GM12878 (cell line): ENCODE results near the gene PRDM16. TPM values are rescaled to one million over a fixed set of nuclear protein-coding genes. Genes with fewer than 3 reads are reported as not detected.

Experiments
- ATAC-seq: fragments of 200-7000 bp; cut with Tn5 transposase; 3 replicates; pipeline ENCODE4 v1.9.1; 2020; ENCODE audit warnings: mild to moderate bottlenecking, moderate library complexity
- BruUV-seq: library from RNA; stranded (reverse); fragments of 400-500 nt; replicated peaks from 2 replicates; lab custom pipeline; 2021; lab: Mats Ljungman, UMichigan
- CTCF ChIA-PET: fragments of 300-600 bp; sonication (Branson Sonifier 250); formaldehyde crosslinking; extraction: SDS; loops from one replicate; lab custom pipeline; 2021; ENCODE audit warnings: inconsistent platforms; lab: Yijun Ruan, JAX
- POLR2A ChIA-PET: fragments of 350-600 bp; formaldehyde crosslinking; extraction: SDS; loops from one replicate; lab custom pipeline; 2021; ENCODE audit warnings: inconsistent platforms; lab: Charles Lee
- RAD21 ChIA-PET: fragments of 300-600 bp; sonication (Branson Sonifier 250); formaldehyde crosslinking; loops from one replicate; lab custom pipeline; 2023; ENCODE audit warnings: antibody characterized with exemption; ENCODE audit not compliant: unreplicated experiment; lab: Charles Lee
- SMC1A ChIA-PET: fragments of 300-600 bp; sonication (Branson Sonifier 250); formaldehyde crosslinking; loops from one replicate; lab custom pipeline; 2023; ENCODE audit not compliant: unreplicated experiment, uncharacterized antibody; lab: Charles Lee
- DNase-seq: peaks from one replicate; pipeline ENCODE4 v3.0.0-alpha.2; 2011; ENCODE audit warnings: low read depth, low spot score
- FAIRE-seq: peaks from 3 replicates; lab custom pipeline; 2011; peaks lifted over from hg19 to GRCh38; lab: Jason Lieb, UNC
- H2AFZ ChIP-seq: 2 replicates; pipeline ENCODE4 v1.6.0; 2011; ENCODE audit warnings: low read depth, low read length, control low read depth; ENCODE audit not compliant: control insufficient read depth
- H3K27ac ChIP-seq: 2 replicates; pipeline ENCODE4 v1.5.1; 2011; ENCODE audit warnings: control low read depth; ENCODE audit not compliant: control insufficient read depth, insufficient read depth
- H3K27me3 ChIP-seq, 2 experiments: replicated peaks in 1 of 2; 2 replicates each; pipeline versions ENCODE4 v1.6.0 to v1.6.1; 2011; ENCODE audit warnings: low read length in 1 of 2; ENCODE audit not compliant: control insufficient read depth in 2 of 2, insufficient read depth in 2 of 2
- H3K36me3 ChIP-seq, 2 experiments: 2 replicates each; pipeline ENCODE4 v1.5.1; 2011; ENCODE audit warnings: low read length in 1 of 2; ENCODE audit not compliant: control insufficient read depth in 2 of 2, insufficient read depth in 2 of 2
- H3K4me1 ChIP-seq: 2 replicates; pipeline ENCODE4 v1.6.1; 2011; ENCODE audit warnings: mild to moderate bottlenecking, low read length, moderate library complexity, mixed read lengths; ENCODE audit not compliant: control insufficient read depth, insufficient read depth
- H3K4me2 ChIP-seq: 2 replicates; pipeline ENCODE4 v1.6.0; 2011; ENCODE audit warnings: control low read depth; ENCODE audit not compliant: control insufficient read depth, insufficient read depth
- H3K4me3 ChIP-seq: fragments of 200-600 bp; sonication (generic); 2 replicates; pipeline ENCODE4 v1.5.1; 2016
- H3K79me2 ChIP-seq: 2 replicates; pipeline ENCODE4 v1.6.0; 2011; ENCODE audit warnings: low read length; ENCODE audit not compliant: control insufficient read depth, insufficient read depth
- H3K9ac ChIP-seq: 2 replicates; pipeline ENCODE4 v1.8.0; 2011; ENCODE audit warnings: low read length, control low read depth, mixed read lengths; ENCODE audit not compliant: control insufficient read depth, insufficient read depth
- H3K9me3 ChIP-seq: replicated peaks from 3 replicates; pipeline ENCODE4 v1.5.1; 2011; ENCODE audit warnings: mild to moderate bottlenecking, low read length; ENCODE audit not compliant: control insufficient read depth, insufficient read depth
- H4K20me1 ChIP-seq: 2 replicates; pipeline ENCODE4 v1.6.0; 2011; ENCODE audit not compliant: control insufficient read depth, insufficient read depth
- BCL11A ChIP-seq: IDR thresholded peaks from 2 replicates; pipeline ENCODE4 v1.6.1; 2011; ENCODE audit warnings: low read depth, low read length
- CHD2 ChIP-seq: IDR thresholded peaks from 2 replicates; pipeline ENCODE4 v1.6.1; 2011; ENCODE audit warnings: low read depth, low read length, improper control_type of control experiment, borderline replicate concordance
- MXI1 ChIP-seq: fragments of 150-350 bp; IDR thresholded peaks from 2 replicates; pipeline ENCODE4 v1.6.1; 2011; ENCODE audit warnings: low read depth, mild to moderate bottlenecking, inconsistent platforms, low read length, improper control_type of control experiment
- PAX5 ChIP-seq: IDR thresholded peaks from 2 replicates; pipeline ENCODE4 v1.6.1; 2011; ENCODE audit warnings: low read depth, low read length, borderline replicate concordance
- RAD51 ChIP-seq: fragments of 450-650 bp; IDR thresholded peaks from 2 replicates; pipeline ENCODE4 v1.6.1; 2016; ENCODE audit warnings: moderate library complexity, mild to moderate bottlenecking, inconsistent platforms
- ZNF592 ChIP-seq: fragments of 450-650 bp; IDR thresholded peaks from 2 replicates; pipeline ENCODE4 v1.6.1; 2017; ENCODE audit warnings: mild to moderate bottlenecking, moderate library complexity
- WGBS: methylation state at CpG from one replicate; pipeline ENCODE4 v1.1.6; 2016; ENCODE audit warnings: low lambda C conversion rate; ENCODE audit not compliant: insufficient replicate concordance, insufficient coverage; ENCODE audit errors: missing lambda C conversion rate; 5-methylcytosine and 5-hydroxymethylcytosine counted together
- in situ Hi-C: fragments of 300-500 bp; cut with MboI; formaldehyde crosslinking; loops from 9 replicates; pipeline ENCODE4 v1.14.3; 2018; ENCODE audit warnings: mixed read lengths
- intact Hi-C: fragments of 100-400 bp; cut with micrococcal nuclease; formaldehyde crosslinking; loops from one replicate; pipeline ENCODE4 v1.14.2; 2022; ENCODE audit not compliant: unreplicated experiment
- polyA plus RNA-seq, 11 experiments: library from polyadenylated mRNA; depleted of rRNA in 4 of 11; unstranded in 6 of 11; stranded (reverse) in 5 of 11; fragments of >200 nt; fragmentation: Nextera tagmentation in 4 of 11; fragmentation: Illumina TruSeq in 1 of 11; extraction: Ambion mirVana in 4 of 11; extraction: Trizol in 1 of 11; gene quantifications; 1 replicate in 1 of 11; 2 replicates in 10 of 11; pipeline versions ENCODE4 v1.2.1 to v1.2.3, GENCODE V29; 2011 to 2016; ENCODE audit warnings: inconsistent platforms in 2 of 11, missing spikeins in 2 of 11, low read depth in 1 of 11
- total RNA-seq, 4 experiments: library from RNA; depleted of rRNA in 3 of 4; stranded (reverse); fragments of >200 nt in 3 of 4; fragmentation: Illumina TruSeq in 1 of 4; extraction: Trizol in 1 of 4; gene quantifications; 2 replicates each; pipeline versions ENCODE4 v1.2.1 to v1.2.3, GENCODE V29; 2013 to 2021

Gene PRDM16
- total and polyA plus RNA-seq, 10 of the 15 experiments (the other 5 are each of a cell fraction or from before 2014, with no cell fraction given), result 0.03 TPM; not detected in 9

- in situ Hi-C loops, result no loop called here
- H4K20me1 ChIP-seq, result no peaks in the 10 kb centered on the region
- H3K4me3 ChIP-seq, result no peak overlapping the region
- BruUV-seq, result no TSS peak
- ChIA-PET POLR2A (no interaction called here), CTCF (no interaction called here)
- H3K79me2 ChIP-seq, result no peaks in the 10 kb centered on the region
- WGBS, result 13% methylated on average over 21 of the region's 21 CpGs
- H3K4me1 ChIP-seq, result no peaks in the 10 kb centered on the region
- TF ChIP-seq RAD51, result no peak
- no peak for TF ChIP-seq MXI1
- no peak for TF ChIP-seq PAX5
- no peak for TF ChIP-seq ZNF592
- no peak for TF ChIP-seq BCL11A
- TF ChIP-seq CHD2, result no peak
- TF ChIP-seq, all 136 proteins: peak for 0
- ATAC-seq (no peak), FAIRE-seq (no peak), DNase-seq (no peak)
- RAD21 ChIA-PET, result no interaction called here
- SMC1A ChIA-PET, result no interaction called here
- no peak overlapping the region for H3K4me2 ChIP-seq
- no peak overlapping the region for H3K27ac ChIP-seq
- H3K27me3 ChIP-seq, result no peaks in the 10 kb centered on the region
- no peak overlapping the region for H2AFZ ChIP-seq
- H3K9me3 ChIP-seq, result no peaks in the 10 kb centered on the region
- H3K9ac ChIP-seq, result no peak overlapping the region
- intact Hi-C loops, result no loop called here
- no peaks in the 10 kb centered on the region for H3K36me3 ChIP-seq
Observed at GRCh38 chr1:3326516-3327388, 257.7 kb downstream of the PRDM16 start.
